MM.1S (cell line): ENCODE data around the gene MED20.
"Not testable (repeated sequence)": the region's sequence is repeated elsewhere in the genome, so short reads cannot be mapped to it uniquely, and the experiment has no call there.

Experiments
- DNase-seq: peaks from one replicate; pipeline ENCODE4 v3.0.0-alpha.2; 2015
- H2AFZ ChIP-seq: fragments of 300-600 bp; sonication (generic); 2 replicates; pipeline ENCODE4 v1.6.0; 2016; ENCODE audit warnings: antibody characterized with exemption, low read length
- H3F3A ChIP-seq: fragments of 300-600 bp; sonication (generic); 2 replicates; pipeline ENCODE4 v1.6.1; 2016; ENCODE audit warnings: mild to moderate bottlenecking, antibody characterized with exemption, low read length, moderate library complexity, mixed read lengths; ENCODE audit not compliant: insufficient read depth
- H3K27ac ChIP-seq: fragments of 300-600 bp; sonication (generic); 2 replicates; pipeline ENCODE4 v1.5.1; 2016; ENCODE audit warnings: mild to moderate bottlenecking, low read length
- H3K27me3 ChIP-seq: fragments of 300-600 bp; sonication (generic); replicated peaks from 2 replicates; pipeline ENCODE4 v1.6.0; 2016; ENCODE audit warnings: low read length; ENCODE audit not compliant: insufficient read depth
- H3K36me3 ChIP-seq: fragments of 300-600 bp; sonication (generic); replicated peaks from 2 replicates; pipeline ENCODE4 v1.6.1; 2016; ENCODE audit warnings: mild to moderate bottlenecking, low read length, mixed read lengths; ENCODE audit not compliant: insufficient read depth
- H3K4me1 ChIP-seq: fragments of 300-600 bp; sonication (generic); 2 replicates; pipeline ENCODE4 v1.6.1; 2016; ENCODE audit warnings: low read length, mixed read lengths
- H3K4me2 ChIP-seq: fragments of 300-600 bp; sonication (generic); 2 replicates; pipeline ENCODE4 v1.6.0; 2016; ENCODE audit warnings: low read depth, low read length
- H3K4me3 ChIP-seq: fragments of 300-600 bp; sonication (generic); 2 replicates; pipeline ENCODE4 v1.5.1; 2016; ENCODE audit warnings: low read length, mixed read lengths
- H3K79me2 ChIP-seq: fragments of 300-600 bp; sonication (generic); 2 replicates; pipeline ENCODE4 v1.6.1; 2016; ENCODE audit warnings: mixed run types, low read length, mixed read lengths
- H3K9ac ChIP-seq: fragments of 300-600 bp; sonication (generic); 2 replicates; pipeline ENCODE4 v1.6.1; 2016; ENCODE audit warnings: low read length, mixed read lengths
- H3K9me2 ChIP-seq: fragments of 300-600 bp; sonication (generic); replicated peaks from 2 replicates; pipeline ENCODE4 v1.6.1; 2016; ENCODE audit warnings: mild to moderate bottlenecking, low read length, mixed read lengths; ENCODE audit not compliant: insufficient read depth
- H3K9me3 ChIP-seq: fragments of 300-600 bp; sonication (generic); replicated peaks from 2 replicates; pipeline ENCODE4 v1.6.1; 2016; ENCODE audit warnings: mild to moderate bottlenecking, low read length, mixed read lengths; ENCODE audit not compliant: insufficient read depth
- H4K20me1 ChIP-seq: fragments of 300-600 bp; sonication (generic); 2 replicates; pipeline ENCODE4 v1.6.1; 2016; ENCODE audit warnings: mild to moderate bottlenecking, low read length, moderate library complexity, mixed read lengths; ENCODE audit not compliant: insufficient read depth
- EZH2 ChIP-seq: fragments of 300-600 bp; sonication (generic); optimal IDR thresholded peaks from 2 replicates; pipeline ENCODE3; 2017; ENCODE audit warnings: low read depth, mild to moderate bottlenecking, antibody characterized with exemption, low read length, mixed read lengths
- EZH2phosphoT487 ChIP-seq: fragments of 300-600 bp; sonication (generic); IDR thresholded peaks from 2 replicates; pipeline ENCODE4 v1.6.1; 2018; ENCODE audit warnings: antibody characterized with exemption, low read length
- TF ChIP-seq, protein P1 (sequence below): fragments of 300-600 bp; sonication (generic); IDR thresholded peaks from 2 replicates; pipeline ENCODE4 v1.5.1; 2016; ENCODE audit warnings: antibody characterized with exemption, low read length, mixed read lengths

The MED20 gene

GRCh38 chr6:41954668-41955067, 33.7 kb upstream of the MED20 start:
- H3K79me2 ChIP-seq: no peaks in the 10 kb centered on the region
- H3K9me3 ChIP-seq: no peaks in the 10 kb centered on the region
- no peak for DNase-seq
- H4K20me1 ChIP-seq: no peaks in the 10 kb centered on the region
- no peaks in the 10 kb centered on the region for H3K36me3 ChIP-seq
- H3K9ac ChIP-seq: no peak overlapping the region
- no peak overlapping the region for H3K27ac ChIP-seq
- H2AFZ ChIP-seq: no peak overlapping the region
- TF ChIP-seq EZH2 (no peak), EZH2phosphoT487 (no peak)
- TF ChIP-seq, protein P1, sequence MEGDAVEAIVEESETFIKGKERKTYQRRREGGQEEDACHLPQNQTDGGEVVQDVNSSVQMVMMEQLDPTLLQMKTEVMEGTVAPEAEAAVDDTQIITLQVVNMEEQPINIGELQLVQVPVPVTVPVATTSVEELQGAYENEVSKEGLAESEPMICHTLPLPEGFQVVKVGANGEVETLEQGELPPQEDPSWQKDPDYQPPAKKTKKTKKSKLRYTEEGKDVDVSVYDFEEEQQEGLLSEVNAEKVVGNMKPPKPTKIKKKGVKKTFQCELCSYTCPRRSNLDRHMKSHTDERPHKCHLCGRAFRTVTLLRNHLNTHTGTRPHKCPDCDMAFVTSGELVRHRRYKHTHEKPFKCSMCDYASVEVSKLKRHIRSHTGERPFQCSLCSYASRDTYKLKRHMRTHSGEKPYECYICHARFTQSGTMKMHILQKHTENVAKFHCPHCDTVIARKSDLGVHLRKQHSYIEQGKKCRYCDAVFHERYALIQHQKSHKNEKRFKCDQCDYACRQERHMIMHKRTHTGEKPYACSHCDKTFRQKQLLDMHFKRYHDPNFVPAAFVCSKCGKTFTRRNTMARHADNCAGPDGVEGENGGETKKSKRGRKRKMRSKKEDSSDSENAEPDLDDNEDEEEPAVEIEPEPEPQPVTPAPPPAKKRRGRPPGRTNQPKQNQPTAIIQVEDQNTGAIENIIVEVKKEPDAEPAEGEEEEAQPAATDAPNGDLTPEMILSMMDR: no peak
- H3F3A ChIP-seq: no peaks in the 10 kb centered on the region
- no peaks in the 10 kb centered on the region for H3K9me2 ChIP-seq
- no peak overlapping the region for H3K4me2 ChIP-seq
- H3K4me1 ChIP-seq: no peaks in the 10 kb centered on the region
- no peak overlapping the region for H3K4me3 ChIP-seq
- H3K27me3 ChIP-seq: no peaks in the 10 kb centered on the region

GRCh38 chr6:41947581-41948220, 26.8 kb upstream of the MED20 start:
- Histone ChIP-seq H3K27me3 (no peaks in the 10 kb centered on the region), H3K36me3 (no peaks in the 10 kb centered on the region), H3K4me2 (no peak overlapping the region), H3K9me3 (no peaks in the 10 kb centered on the region), H3K4me3 (no peak overlapping the region), H3K9me2 (no peaks in the 10 kb centered on the region), H3K27ac (no peak overlapping the region), H3F3A (no peaks in the 10 kb centered on the region), H3K4me1 (no peaks in the 10 kb centered on the region), H4K20me1 (no peaks in the 10 kb centered on the region), H3K9ac (no peak overlapping the region), H2AFZ (no peak overlapping the region), H3K79me2 (no peaks in the 10 kb centered on the region)
- no peak for DNase-seq
- TF ChIP-seq, protein P1: no peak
- TF ChIP-seq EZH2 (no peak), EZH2phosphoT487 (no peak)

- H3K4me1 ChIP-seq: peaks cover 15% of the 10 kb centered on the region
- peaks cover 30% of the 10 kb centered on the region for H3K79me2 ChIP-seq
- no peak overlapping the region for H3K4me3 ChIP-seq
Measured at GRCh38 chr6:41943456-41943855, 22.5 kb upstream of the MED20 start.

GRCh38 chr6:41942882-41943281, 21.9 kb upstream of the MED20 start:
- not testable (repeated sequence) for H3K27ac ChIP-seq, H3K9me2 ChIP-seq, H3F3A ChIP-seq, H3K9me3 ChIP-seq, H3K4me3 ChIP-seq, H3K36me3 ChIP-seq, H4K20me1 ChIP-seq, H3K27me3 ChIP-seq, H3K4me2 ChIP-seq, H3K9ac ChIP-seq, DNase-seq, H2AFZ ChIP-seq
- peaks cover 35% of the 10 kb centered on the region for H3K79me2 ChIP-seq
- H3K4me1 ChIP-seq: peaks cover 15% of the 10 kb centered on the region

More at GRCh38 chr6:41943456-41943855, 22.5 kb upstream of the MED20 start:
- H3K27ac ChIP-seq: no peak overlapping the region
- no peaks in the 10 kb centered on the region for H3F3A ChIP-seq
- H4K20me1 ChIP-seq: no peaks in the 10 kb centered on the region
- H3K36me3 ChIP-seq: no peaks in the 10 kb centered on the region
- H3K9me3 ChIP-seq: no peaks in the 10 kb centered on the region
- H3K9me2 ChIP-seq: no peaks in the 10 kb centered on the region
- TF ChIP-seq EZH2 (no peak), EZH2phosphoT487 (no peak)
- TF ChIP-seq, protein P1: no peak
- H3K4me2 ChIP-seq: no peak overlapping the region
- DNase-seq: no peak
- H3K9ac ChIP-seq: no peak overlapping the region
- H3K27me3 ChIP-seq: no peaks in the 10 kb centered on the region
- no peak overlapping the region for H2AFZ ChIP-seq
